Measurements from ENCODE around the gene CACNG3. TPM values are rescaled to one million over a fixed set of nuclear protein-coding genes. Genes with fewer than 3 reads are reported as not detected.

Gene CACNG3
- total and polyA plus RNA-seq, 2 experiments from 2014 or later: not detected

- no peaks in the 10 kb centered on the region for H3K27me3 ChIP-seq
- no peak overlapping the region for H2AFZ ChIP-seq
- WGBS (ENCODE audit: low lambda C conversion rate, missing lambda C conversion rate): 65% methylated on average over 7 of the region's 7 CpGs
- H3K9me2 ChIP-seq (replicated peaks; ENCODE audit: insufficient read depth): no peaks in the 10 kb centered on the region
- no peak overlapping the region for H3K4me3 ChIP-seq
- H3K36me3 ChIP-seq (replicated peaks; ENCODE audit: insufficient read depth, low read depth): no peaks in the 10 kb centered on the region
- H3K27ac ChIP-seq: no peak overlapping the region
- no peak for DNase-seq (ENCODE audit: low spot score)
- no peaks in the 10 kb centered on the region for H3K4me1 ChIP-seq (ENCODE audit: insufficient read depth)
- H3K4me2 ChIP-seq: no peak overlapping the region
- no peaks in the 10 kb centered on the region for H4K20me1 ChIP-seq (ENCODE audit: insufficient read depth, poor library complexity, severe bottlenecking)
- TF ChIP-seq CTCF (IDR thresholded peaks at IDR 0.05; ENCODE audit: poor library complexity): no peak
- TF ChIP-seq EZH2phosphoT487 (IDR thresholded peaks at IDR 0.05; ENCODE audit: low read depth, severe bottlenecking, unreplicated experiment): no peak
- TF ChIP-seq EZH2 (IDR thresholded peaks at IDR 0.05; ENCODE audit: borderline replicate concordance): no peak
- H3K79me2 ChIP-seq: no peaks in the 10 kb centered on the region
- H3K9me3 ChIP-seq (ENCODE audit: low read depth): no peaks in the 10 kb centered on the region
These were observed 14.7 kb downstream of the CACNG3 start for GRCh38 chr16:24270721-24271442.

GRCh38 chr16:24272379-24272778 is 16.2 kb downstream of the CACNG3 start:
- H3K4me2 ChIP-seq: no peak overlapping the region
- H2AFZ ChIP-seq: no peak overlapping the region
- H3K4me3 ChIP-seq: no peak overlapping the region
- no peaks in the 10 kb centered on the region for H4K20me1 ChIP-seq (ENCODE audit: insufficient read depth, poor library complexity, severe bottlenecking)
- no peak for DNase-seq (ENCODE audit: low spot score)
- TF ChIP-seq CTCF (IDR thresholded peaks at IDR 0.05; ENCODE audit: poor library complexity) (no peak), EZH2phosphoT487 (IDR thresholded peaks at IDR 0.05; ENCODE audit: low read depth, severe bottlenecking, unreplicated experiment) (no peak), EZH2 (IDR thresholded peaks at IDR 0.05; ENCODE audit: borderline replicate concordance) (no peak)
- H3K27me3 ChIP-seq: no peaks in the 10 kb centered on the region
- H3K4me1 ChIP-seq (ENCODE audit: insufficient read depth): no peaks in the 10 kb centered on the region
- H3K9me2 ChIP-seq (replicated peaks; ENCODE audit: insufficient read depth): no peaks in the 10 kb centered on the region
- H3K36me3 ChIP-seq (replicated peaks; ENCODE audit: insufficient read depth, low read depth): no peaks in the 10 kb centered on the region
- no peak overlapping the region for H3K27ac ChIP-seq
- WGBS (ENCODE audit: low lambda C conversion rate, missing lambda C conversion rate): 73% methylated on average over 1 of the region's 1 CpG
- H3K9me3 ChIP-seq (ENCODE audit: low read depth): no peaks in the 10 kb centered on the region
- H3K79me2 ChIP-seq: no peaks in the 10 kb centered on the region

GRCh38 chr16:24273508-24274182 is 17.5 kb downstream of the CACNG3 start:
- WGBS (ENCODE audit: low lambda C conversion rate, missing lambda C conversion rate): 87% methylated on average over 8 of the region's 8 CpGs
- TF ChIP-seq EZH2 (IDR thresholded peaks at IDR 0.05; ENCODE audit: borderline replicate concordance): no peak
- TF ChIP-seq CTCF (IDR thresholded peaks at IDR 0.05; ENCODE audit: poor library complexity): no peak
- TF ChIP-seq EZH2phosphoT487 (IDR thresholded peaks at IDR 0.05; ENCODE audit: low read depth, severe bottlenecking, unreplicated experiment): no peak
- Histone ChIP-seq H3K4me1 (ENCODE audit: insufficient read depth) (no peaks in the 10 kb centered on the region), H3K9me2 (replicated peaks; ENCODE audit: insufficient read depth) (no peaks in the 10 kb centered on the region), H3K36me3 (replicated peaks; ENCODE audit: insufficient read depth, low read depth) (no peaks in the 10 kb centered on the region), H3K9me3 (ENCODE audit: low read depth) (no peaks in the 10 kb centered on the region), H3K27ac (no peak overlapping the region), H3K79me2 (no peaks in the 10 kb centered on the region), H3K4me2 (no peak overlapping the region), H3K27me3 (no peaks in the 10 kb centered on the region), H4K20me1 (ENCODE audit: insufficient read depth, poor library complexity, severe bottlenecking) (no peaks in the 10 kb centered on the region), H2AFZ (no peak overlapping the region), H3K4me3 (no peak overlapping the region)
- no peak for DNase-seq (ENCODE audit: low spot score)
